LNCaP clone FGC (cell line): ENCODE results near the gene PCDHA8.
"Not testable (repeated sequence)": the region's sequence is repeated elsewhere in the genome, so short reads cannot be mapped to it uniquely, and the experiment has no call there.

Source experiments
- DNase-seq: peaks from one replicate; pipeline ENCODE4 v3.0.0-alpha.2; 2011; ENCODE audit warnings: low read depth
- H3K4me3 ChIP-seq: 2 replicates; pipeline ENCODE4 v1.5.1; 2011; ENCODE audit warnings: mild to moderate bottlenecking, low read depth, low read length, control low read depth
- CTCF ChIP-seq: IDR thresholded peaks from 2 replicates; pipeline ENCODE4 v1.5.1; 2012; ENCODE audit warnings: mild to moderate bottlenecking; ENCODE audit not compliant: control insufficient read depth, insufficient read depth; ENCODE audit errors: extremely low read depth

PCDHA8 gene, protein sequence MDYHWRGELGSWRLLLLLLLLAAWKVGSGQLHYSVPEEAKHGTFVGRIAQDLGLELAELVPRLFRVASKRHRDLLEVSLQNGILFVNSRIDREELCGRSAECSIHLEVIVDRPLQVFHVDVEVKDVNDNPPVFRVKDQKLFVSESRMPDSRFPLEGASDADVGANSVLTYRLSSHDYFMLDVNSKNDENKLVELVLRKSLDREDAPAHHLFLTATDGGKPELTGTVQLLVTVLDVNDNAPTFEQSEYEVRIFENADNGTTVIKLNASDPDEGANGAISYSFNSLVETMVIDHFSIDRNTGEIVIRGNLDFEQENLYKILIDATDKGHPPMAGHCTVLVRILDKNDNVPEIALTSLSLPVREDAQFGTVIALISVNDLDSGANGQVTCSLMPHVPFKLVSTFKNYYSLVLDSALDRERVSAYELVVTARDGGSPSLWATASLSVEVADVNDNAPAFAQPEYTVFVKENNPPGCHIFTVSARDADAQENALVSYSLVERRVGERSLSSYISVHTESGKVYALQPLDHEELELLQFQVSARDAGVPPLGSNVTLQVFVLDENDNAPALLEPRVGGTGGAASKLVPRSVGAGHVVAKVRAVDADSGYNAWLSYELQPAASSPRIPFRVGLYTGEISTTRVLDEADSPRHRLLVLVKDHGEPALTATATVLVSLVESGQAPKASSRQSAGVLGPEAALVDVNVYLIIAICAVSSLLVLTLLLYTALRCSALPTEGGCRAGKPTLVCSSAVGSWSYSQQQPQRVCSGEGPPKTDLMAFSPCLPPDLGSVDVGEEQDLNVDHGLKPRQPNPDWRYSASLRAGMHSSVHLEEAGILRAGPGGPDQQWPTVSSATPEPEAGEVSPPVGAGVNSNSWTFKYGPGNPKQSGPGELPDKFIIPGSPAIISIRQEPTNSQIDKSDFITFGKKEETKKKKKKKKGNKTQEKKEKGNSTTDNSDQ

GRCh38 chr5:140840978-140841962, at the start of gene PCDHA8:
Gene PCDHA8 (plus strand): TSS chr5:140841187. CDS start chr5:140841322, 135 bp downstream.
- DNase-seq, result no peak
- H3K4me3 ChIP-seq, result no peak within 1 kb of the TSS
- TF ChIP-seq CTCF, result peak; percentile 53

DNA sequence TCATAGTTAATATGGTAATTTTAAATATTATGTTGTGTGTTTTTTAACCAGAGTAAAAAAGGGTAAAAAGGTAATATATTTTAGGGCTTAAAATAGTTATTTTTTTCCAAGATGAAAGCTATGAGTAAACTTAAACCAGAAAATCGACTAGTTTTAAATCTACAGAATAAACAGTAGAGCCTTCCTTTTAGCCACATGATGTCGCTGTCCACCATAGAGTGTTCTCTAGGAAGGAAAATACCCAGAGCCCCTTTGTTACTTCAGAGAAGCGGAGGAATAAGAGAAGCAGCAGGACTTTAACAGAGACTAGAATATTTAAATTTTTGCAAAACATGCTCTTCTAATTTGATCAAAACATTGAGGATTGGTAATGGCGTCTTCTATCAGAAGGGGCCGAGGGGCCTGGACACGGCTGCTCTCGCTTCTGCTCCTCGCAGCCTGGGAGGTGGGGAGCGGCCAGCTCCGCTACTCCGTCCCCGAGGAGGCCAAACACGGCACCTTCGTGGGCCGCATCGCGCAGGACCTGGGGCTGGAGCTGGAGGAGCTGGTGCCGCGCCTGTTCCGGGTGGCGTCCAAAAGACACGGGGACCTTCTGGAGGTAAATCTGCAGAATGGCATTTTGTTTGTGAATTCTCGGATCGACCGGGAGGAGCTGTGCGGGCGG, 46.3 kb upstream of the PCDHA8 start, which contains the start of gene PCDHA2:
PCDHA2 (plus strand) TSS at position 258 of the 664 bp plus-strand sequence.
- DNase-seq, result no peak
- H3K4me3 ChIP-seq, result peak within 1 kb of the TSS; percentile 24; the same call in 1 of the 2 replicates

GRCh38 chr5:140795259-140795641, 45.7 kb upstream of the PCDHA8 start:
- H3K4me3 ChIP-seq, result no peak overlapping the region
- DNase-seq, result no peak
- peak; percentile 42; the same call in 1 of the 2 replicates for TF ChIP-seq CTCF

More for the DNA sequence above, 46.3 kb upstream of the PCDHA8 start, which contains the start of gene PCDHA2:
- TF ChIP-seq CTCF, result peak; percentile 17; the same call in 1 of the 2 replicates

DNA sequence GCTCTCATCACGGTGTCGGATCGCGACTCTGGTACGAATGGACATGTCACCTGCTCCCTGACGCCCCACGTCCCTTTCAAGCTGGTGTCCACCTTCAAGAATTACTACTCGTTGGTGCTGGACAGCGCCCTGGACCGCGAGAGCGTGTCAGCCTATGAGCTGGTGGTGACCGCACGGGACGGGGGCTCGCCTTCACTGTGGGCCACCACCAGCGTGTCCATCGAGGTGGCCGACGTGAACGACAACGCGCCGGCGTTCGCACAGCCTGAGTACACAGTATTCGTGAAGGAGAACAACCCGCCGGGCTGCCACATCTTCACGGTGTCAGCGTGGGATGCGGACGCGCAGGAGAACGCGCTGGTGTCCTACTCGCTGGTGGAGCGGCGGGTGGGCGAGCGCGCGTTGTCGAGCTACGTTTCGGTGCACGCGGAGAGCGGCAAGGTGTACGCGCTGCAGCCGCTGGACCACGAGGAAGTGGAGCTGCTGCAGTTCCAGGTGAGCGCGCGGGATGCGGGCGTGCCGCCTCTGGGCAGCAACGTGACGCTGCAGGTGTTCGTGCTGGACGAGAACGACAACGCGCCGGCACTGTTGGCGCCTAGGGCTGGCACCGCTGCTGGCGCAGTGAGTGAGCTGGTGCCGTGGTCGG, 44.8 kb upstream of the PCDHA8 start:
- H3K4me3 ChIP-seq, DNase-seq: not testable (repeated sequence)

DNA sequence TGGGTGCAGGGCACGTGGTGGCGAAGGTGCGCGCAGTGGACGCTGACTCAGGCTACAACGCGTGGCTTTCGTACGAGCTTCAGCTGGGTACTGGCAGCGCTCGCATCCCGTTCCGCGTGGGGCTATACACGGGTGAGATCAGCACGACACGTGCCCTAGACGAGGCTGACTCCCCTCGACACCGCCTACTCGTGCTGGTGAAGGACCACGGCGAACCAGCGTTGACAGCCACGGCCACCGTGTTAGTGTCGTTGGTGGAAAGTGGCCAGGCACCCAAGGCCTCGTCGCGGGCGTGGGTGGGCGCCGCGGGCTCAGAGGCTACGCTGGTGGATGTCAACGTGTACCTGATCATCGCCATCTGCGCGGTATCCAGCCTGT, 44.3 kb upstream of the PCDHA8 start:
- TF ChIP-seq CTCF, result no peak
- no peak overlapping the region for H3K4me3 ChIP-seq
- DNase-seq, result no peak

GRCh38 chr5:140800816-140801493, 40.0 kb upstream of the PCDHA8 start, which contains the start of gene PCDHA3:
Gene PCDHA3 (plus strand): TSS chr5:140801057.
- no peak for DNase-seq
- no peak within 1 kb of the TSS for H3K4me3 ChIP-seq
- peak; percentile 36 for TF ChIP-seq CTCF
